Measurements from ENCODE around the gene AIP.

Gene AIP

GRCh38 chr11:67489885-67490726 is 7.3 kb downstream of the AIP start:
- H3K4me1 ChIP-seq (ENCODE audit: control insufficient read depth, insufficient read depth, low read length) = no peaks in the 10 kb centered on the region; the same call in 1 of the 2 replicates
- no peak overlapping the region for H3K4me3 ChIP-seq (ENCODE audit: low read depth, low read length)
- no peaks in the 10 kb centered on the region for H3K27me3 ChIP-seq (ENCODE audit: control insufficient read depth, insufficient read depth, low read length)
- no peaks in the 10 kb centered on the region for H3K9me3 ChIP-seq (ENCODE audit: control insufficient read depth, insufficient read depth, low read length)
- peaks cover 44% of the 10 kb centered on the region for H3K36me3 ChIP-seq (ENCODE audit: control insufficient read depth, insufficient read depth, low read length)
- no peak overlapping the region for H3K27ac ChIP-seq (ENCODE audit: low read depth, low read length)
- no peak overlapping the region for H3K9ac ChIP-seq (ENCODE audit: low read depth, low read length)

GRCh38 chr11:67490727-67491065 is 7.9 kb downstream of the AIP start:
- Histone ChIP-seq H3K4me1 (ENCODE audit: control insufficient read depth, insufficient read depth, low read length) (no peaks in the 10 kb centered on the region; the same call in 1 of the 2 replicates), H3K27ac (ENCODE audit: low read depth, low read length) (no peak overlapping the region), H3K27me3 (ENCODE audit: control insufficient read depth, insufficient read depth, low read length) (no peaks in the 10 kb centered on the region), H3K36me3 (ENCODE audit: control insufficient read depth, insufficient read depth, low read length) (peaks cover 47% of the 10 kb centered on the region), H3K9ac (ENCODE audit: low read depth, low read length) (no peak overlapping the region), H3K4me3 (ENCODE audit: low read depth, low read length) (no peak overlapping the region), H3K9me3 (ENCODE audit: control insufficient read depth, insufficient read depth, low read length) (no peaks in the 10 kb centered on the region)

- Histone ChIP-seq H3K36me3 (ENCODE audit: control insufficient read depth, insufficient read depth, low read length) (peaks cover 52% of the 10 kb centered on the region), H3K9ac (ENCODE audit: low read depth, low read length) (no peak overlapping the region), H3K4me1 (ENCODE audit: control insufficient read depth, insufficient read depth, low read length) (no peaks in the 10 kb centered on the region)
These were observed 8.6 kb downstream of the AIP start for GRCh38 chr11:67491276-67492068.

GRCh38 chr11:67492069-67492727 is 9.4 kb downstream of the AIP start:
- no peak overlapping the region for H3K27ac ChIP-seq (ENCODE audit: low read depth, low read length)
- H3K27me3 ChIP-seq (ENCODE audit: control insufficient read depth, insufficient read depth, low read length) = no peaks in the 10 kb centered on the region
- H3K4me3 ChIP-seq (ENCODE audit: low read depth, low read length) = no peak overlapping the region
- no peaks in the 10 kb centered on the region for H3K9me3 ChIP-seq (ENCODE audit: control insufficient read depth, insufficient read depth, low read length)
- H3K9ac ChIP-seq (ENCODE audit: low read depth, low read length) = no peak overlapping the region
- no peaks in the 10 kb centered on the region for H3K4me1 ChIP-seq (ENCODE audit: control insufficient read depth, insufficient read depth, low read length)
- peaks cover 54% of the 10 kb centered on the region for H3K36me3 ChIP-seq (ENCODE audit: control insufficient read depth, insufficient read depth, low read length)

More at GRCh38 chr11:67491276-67492068, 8.6 kb downstream of the AIP start:
- no peaks in the 10 kb centered on the region for H3K9me3 ChIP-seq (ENCODE audit: control insufficient read depth, insufficient read depth, low read length)
- H3K27ac ChIP-seq (ENCODE audit: low read depth, low read length) = no peak overlapping the region
- H3K4me3 ChIP-seq (ENCODE audit: low read depth, low read length) = no peak overlapping the region
- no peaks in the 10 kb centered on the region for H3K27me3 ChIP-seq (ENCODE audit: control insufficient read depth, insufficient read depth, low read length)

GRCh38 chr11:67492801-67493547 is 10.1 kb downstream of the AIP start:
- peaks cover 58% of the 10 kb centered on the region for H3K36me3 ChIP-seq (ENCODE audit: control insufficient read depth, insufficient read depth, low read length)
- H3K9me3 ChIP-seq (ENCODE audit: control insufficient read depth, insufficient read depth, low read length) = no peaks in the 10 kb centered on the region
- H3K27me3 ChIP-seq (ENCODE audit: control insufficient read depth, insufficient read depth, low read length) = no peaks in the 10 kb centered on the region
- H3K4me3 ChIP-seq (ENCODE audit: low read depth, low read length) = no peak overlapping the region
- H3K4me1 ChIP-seq (ENCODE audit: control insufficient read depth, insufficient read depth, low read length) = no peaks in the 10 kb centered on the region
- H3K9ac ChIP-seq (ENCODE audit: low read depth, low read length) = no peak overlapping the region
- no peak overlapping the region for H3K27ac ChIP-seq (ENCODE audit: low read depth, low read length)

- H3K9ac ChIP-seq (ENCODE audit: low read depth, low read length) = no peak overlapping the region
- peaks cover 60% of the 10 kb centered on the region for H3K36me3 ChIP-seq (ENCODE audit: control insufficient read depth, insufficient read depth, low read length)
- no peaks in the 10 kb centered on the region for H3K27me3 ChIP-seq (ENCODE audit: control insufficient read depth, insufficient read depth, low read length)
- H3K4me1 ChIP-seq (ENCODE audit: control insufficient read depth, insufficient read depth, low read length) = no peaks in the 10 kb centered on the region
- H3K27ac ChIP-seq (ENCODE audit: low read depth, low read length) = no peak overlapping the region
- H3K9me3 ChIP-seq (ENCODE audit: control insufficient read depth, insufficient read depth, low read length) = no peaks in the 10 kb centered on the region
- no peak overlapping the region for H3K4me3 ChIP-seq (ENCODE audit: low read depth, low read length)
These were observed 10.9 kb downstream of the AIP start for GRCh38 chr11:67493548-67494370.

- no peak overlapping the region for H3K27ac ChIP-seq (ENCODE audit: low read depth, low read length)
- H3K4me1 ChIP-seq (ENCODE audit: control insufficient read depth, insufficient read depth, low read length) = no peaks in the 10 kb centered on the region
- no peaks in the 10 kb centered on the region for H3K27me3 ChIP-seq (ENCODE audit: control insufficient read depth, insufficient read depth, low read length)
- no peak overlapping the region for H3K4me3 ChIP-seq (ENCODE audit: low read depth, low read length)
- H3K9me3 ChIP-seq (ENCODE audit: control insufficient read depth, insufficient read depth, low read length) = no peaks in the 10 kb centered on the region
- H3K36me3 ChIP-seq (ENCODE audit: control insufficient read depth, insufficient read depth, low read length) = peaks cover 59% of the 10 kb centered on the region
- no peak overlapping the region for H3K9ac ChIP-seq (ENCODE audit: low read depth, low read length)
These were observed 11.8 kb downstream of the AIP start for GRCh38 chr11:67494371-67495233.

GRCh38 chr11:67495234-67496005 is 12.6 kb downstream of the AIP start:
- H3K9me3 ChIP-seq (ENCODE audit: control insufficient read depth, insufficient read depth, low read length) = no peaks in the 10 kb centered on the region
- H3K9ac ChIP-seq (ENCODE audit: low read depth, low read length) = no peak overlapping the region
- no peak overlapping the region for H3K27ac ChIP-seq (ENCODE audit: low read depth, low read length)
- no peaks in the 10 kb centered on the region for H3K27me3 ChIP-seq (ENCODE audit: control insufficient read depth, insufficient read depth, low read length)
- no peaks in the 10 kb centered on the region for H3K4me1 ChIP-seq (ENCODE audit: control insufficient read depth, insufficient read depth, low read length)
- H3K36me3 ChIP-seq (ENCODE audit: control insufficient read depth, insufficient read depth, low read length) = peaks cover 54% of the 10 kb centered on the region
- no peak overlapping the region for H3K4me3 ChIP-seq (ENCODE audit: low read depth, low read length)

- Histone ChIP-seq H3K9ac (ENCODE audit: low read depth, low read length) (no peak overlapping the region), H3K36me3 (ENCODE audit: control insufficient read depth, insufficient read depth, low read length) (peaks cover 54% of the 10 kb centered on the region), H3K9me3 (ENCODE audit: control insufficient read depth, insufficient read depth, low read length) (no peaks in the 10 kb centered on the region), H3K27ac (ENCODE audit: low read depth, low read length) (no peak overlapping the region), H3K27me3 (ENCODE audit: control insufficient read depth, insufficient read depth, low read length) (no peaks in the 10 kb centered on the region), H3K4me3 (ENCODE audit: low read depth, low read length) (no peak overlapping the region), H3K4me1 (ENCODE audit: control insufficient read depth, insufficient read depth, low read length) (no peaks in the 10 kb centered on the region)
These were observed 13.3 kb downstream of the AIP start for GRCh38 chr11:67496113-67496512.

Measured in HUES48 (cell line).